Central memory CD8-positive, alpha-beta T cell (primary cell): ENCODE results near the gene AFF3.

Experiments
- ATAC-seq: fragments of 150-1000 bp; cut with Tn5 transposase; replicated peaks from 2 replicates; pipeline ENCODE4 v1.10.0; 2022; ENCODE audit warnings: mild to moderate bottlenecking, moderate FRiP score, moderate number of reproducible peaks; ENCODE audit not compliant: poor library complexity, severe bottlenecking; ENCODE audit errors: extremely low read depth
- DNase-seq, 2 donors: peaks; one replicate each; pipeline ENCODE4 v3.0.0; 2021; ENCODE audit warnings: low spot score in 2 of 2
- H3K27ac Mint-ChIP-seq: one replicate; pipeline ENCODE4 v1.8.0; 2022; ENCODE audit warnings: low read depth, mild to moderate bottlenecking, moderate library complexity, mixed read lengths
- H3K27me3 Mint-ChIP-seq: one replicate; pipeline ENCODE4 v1.8.0; 2022; ENCODE audit warnings: mixed read lengths
- H3K36me3 Mint-ChIP-seq: one replicate; pipeline ENCODE4 v1.8.0; 2022; ENCODE audit warnings: mild to moderate bottlenecking, moderate library complexity, mixed read lengths; ENCODE audit not compliant: insufficient read depth
- H3K4me1 Mint-ChIP-seq: one replicate; pipeline ENCODE4 v1.8.0; 2022; ENCODE audit warnings: mixed read lengths
- H3K4me3 Mint-ChIP-seq: one replicate; pipeline ENCODE4 v1.8.0; 2022; ENCODE audit warnings: mild to moderate bottlenecking, moderate library complexity, mixed read lengths
- H3K9me3 Mint-ChIP-seq: one replicate; pipeline ENCODE4 v1.8.0; 2022; ENCODE audit warnings: mixed read lengths

The AFF3 gene

DNA sequence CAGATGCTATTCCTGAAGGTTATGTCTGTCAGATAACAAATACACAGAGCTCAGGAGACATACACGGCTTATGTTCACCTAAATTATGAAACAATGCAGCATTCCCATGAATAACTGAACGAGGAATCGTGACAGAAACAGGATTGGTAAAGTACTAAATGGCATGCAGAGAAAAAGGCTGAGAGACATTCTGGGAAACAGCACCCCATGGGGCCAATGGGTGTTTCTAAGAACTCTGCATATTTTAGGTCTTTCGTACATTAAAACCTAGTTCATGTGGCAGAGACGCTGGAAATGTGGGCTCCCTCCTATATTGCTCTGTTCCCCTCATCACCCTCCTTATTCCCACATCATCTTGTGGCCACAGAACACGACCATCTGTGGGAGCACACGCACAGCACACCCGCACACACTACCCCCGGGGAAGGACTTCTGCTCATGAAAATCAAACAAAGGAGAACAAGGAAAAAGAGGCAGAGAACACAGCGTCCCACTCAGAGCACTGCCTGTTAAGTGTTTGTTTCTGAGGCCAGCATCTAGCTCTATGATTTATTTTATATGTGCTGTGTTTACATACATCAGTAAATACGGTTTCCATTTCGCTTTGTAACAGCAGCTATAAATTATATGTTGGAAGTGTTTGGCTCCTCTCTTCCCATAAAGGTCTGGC lies 143.6 kb downstream of the AFF3 start:
- Mint-ChIP-seq H3K36me3 (peaks cover 2% of the 10 kb centered on the region), H3K4me3 (no peak overlapping the region), H3K27me3 (no peaks in the 10 kb centered on the region), H3K4me1 (peaks cover 15% of the 10 kb centered on the region), H3K9me3 (no peaks in the 10 kb centered on the region), H3K27ac (no peak overlapping the region)
- no peak for ATAC-seq
- DNase-seq, result no peak

GRCh38 chr2:99989905-99990304 lies 152.5 kb downstream of the AFF3 start:
- no peak overlapping the region for H3K27ac Mint-ChIP-seq
- no peak for ATAC-seq
- H3K36me3 Mint-ChIP-seq, result no peaks in the 10 kb centered on the region
- H3K9me3 Mint-ChIP-seq, result no peaks in the 10 kb centered on the region
- no peaks in the 10 kb centered on the region for H3K4me1 Mint-ChIP-seq
- no peak overlapping the region for H3K4me3 Mint-ChIP-seq
- no peak for DNase-seq
- H3K27me3 Mint-ChIP-seq, result no peaks in the 10 kb centered on the region

- no peaks in the 10 kb centered on the region for H3K9me3 Mint-ChIP-seq
- no peaks in the 10 kb centered on the region for H3K27me3 Mint-ChIP-seq
- no peak overlapping the region for H3K27ac Mint-ChIP-seq
- DNase-seq (no peak), ATAC-seq (no peak)
- H3K36me3 Mint-ChIP-seq, result no peaks in the 10 kb centered on the region
- H3K4me3 Mint-ChIP-seq, result no peak overlapping the region
- no peaks in the 10 kb centered on the region for H3K4me1 Mint-ChIP-seq
Observed at GRCh38 chr2:99988599-99988998, 153.8 kb downstream of the AFF3 start.

DNA sequence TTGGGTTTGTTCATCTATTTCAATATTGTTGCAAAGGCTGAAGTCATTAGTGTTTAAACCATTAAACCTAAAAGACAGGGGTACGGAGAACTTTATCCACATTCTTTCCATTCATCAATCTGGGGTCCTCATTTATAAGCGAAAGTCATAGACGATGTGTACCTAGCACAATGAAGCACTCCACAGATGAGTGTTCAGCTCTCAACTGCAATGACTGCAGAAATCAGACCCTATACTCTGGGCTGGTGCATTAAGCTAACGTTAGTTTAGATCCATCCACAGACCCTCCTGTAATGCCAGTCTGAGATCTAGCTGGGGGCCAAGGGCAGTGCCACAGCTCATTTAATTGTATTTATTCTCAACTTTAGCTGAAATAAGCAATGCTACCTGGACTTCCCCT lies 155.2 kb downstream of the AFF3 start:
- no peak overlapping the region for H3K4me3 Mint-ChIP-seq
- H3K36me3 Mint-ChIP-seq, result no peaks in the 10 kb centered on the region
- H3K9me3 Mint-ChIP-seq, result no peaks in the 10 kb centered on the region
- DNase-seq (no peak), ATAC-seq (no peak)
- no peak overlapping the region for H3K27ac Mint-ChIP-seq
- H3K27me3 Mint-ChIP-seq, result no peaks in the 10 kb centered on the region
- no peaks in the 10 kb centered on the region for H3K4me1 Mint-ChIP-seq

DNA sequence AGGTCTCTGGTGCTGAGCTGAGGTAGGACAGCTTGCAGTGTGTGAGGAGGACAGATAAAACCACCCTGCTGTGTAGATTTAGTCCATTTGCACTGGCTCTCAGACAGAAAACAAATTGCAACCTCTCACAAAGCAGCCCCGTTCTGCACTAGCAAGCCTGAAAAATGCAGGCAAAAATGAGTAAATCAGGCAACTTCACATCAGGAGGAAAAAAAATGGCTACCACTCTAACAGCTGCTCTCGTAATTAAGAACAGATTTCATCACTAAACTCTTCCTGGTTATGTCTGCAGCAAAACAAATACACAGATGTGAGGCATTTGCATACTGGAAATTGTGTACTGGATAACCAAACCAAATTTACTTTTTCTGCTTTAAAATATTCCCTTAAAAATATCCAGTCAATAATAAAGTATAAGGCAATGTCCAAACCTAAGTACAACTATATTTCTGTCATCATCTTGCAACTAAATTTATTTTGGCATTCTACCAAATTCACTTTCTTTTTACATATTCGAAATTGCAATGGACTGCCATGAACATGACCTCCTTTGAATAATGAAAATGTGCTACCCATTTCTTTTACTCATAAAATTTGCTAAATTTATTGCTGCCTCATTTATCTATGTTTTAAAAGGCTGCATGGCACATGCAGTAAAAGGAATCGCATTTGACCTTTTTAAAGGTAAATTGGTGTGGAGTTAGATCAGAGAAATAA lies 157.4 kb downstream of the AFF3 start:
- Mint-ChIP-seq H3K4me3 (no peak overlapping the region), H3K27ac (no peak overlapping the region), H3K4me1 (no peaks in the 10 kb centered on the region), H3K9me3 (no peaks in the 10 kb centered on the region), H3K36me3 (peaks cover under 1% of the 10 kb centered on the region), H3K27me3 (no peaks in the 10 kb centered on the region)
- ATAC-seq (no peak), DNase-seq (no peak)

DNA sequence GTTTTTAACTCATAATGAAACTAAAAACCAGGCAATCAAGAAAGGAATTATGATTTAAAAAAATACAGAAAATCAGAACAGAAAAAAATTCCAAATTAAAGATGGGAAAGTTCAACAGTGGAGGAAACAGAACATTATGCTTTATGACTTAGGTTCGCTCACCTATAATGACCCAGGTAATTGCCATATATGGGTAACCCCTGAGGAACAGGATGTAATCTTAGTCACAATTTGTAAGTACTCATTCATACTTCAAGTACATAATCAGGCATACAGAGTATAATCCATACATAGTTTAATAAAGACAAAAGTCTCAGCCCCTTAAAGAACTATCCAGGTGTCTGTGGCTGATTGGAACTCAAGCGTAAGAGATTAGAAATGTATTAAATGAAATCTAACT lies 159.6 kb downstream of the AFF3 start:
- Mint-ChIP-seq H3K9me3 (no peaks in the 10 kb centered on the region), H3K27ac (no peak overlapping the region), H3K4me1 (no peaks in the 10 kb centered on the region), H3K4me3 (no peak overlapping the region), H3K36me3 (peaks cover 1% of the 10 kb centered on the region), H3K27me3 (no peaks in the 10 kb centered on the region)
- ATAC-seq (no peak), DNase-seq (no peak)

GRCh38 chr2:99981840-99982239 lies 160.6 kb downstream of the AFF3 start:
- H3K4me3 Mint-ChIP-seq, result no peak overlapping the region
- no peak overlapping the region for H3K27ac Mint-ChIP-seq
- no peaks in the 10 kb centered on the region for H3K9me3 Mint-ChIP-seq
- no peaks in the 10 kb centered on the region for H3K27me3 Mint-ChIP-seq
- H3K36me3 Mint-ChIP-seq, result peaks cover 1% of the 10 kb centered on the region
- DNase-seq (no peak), ATAC-seq (no peak)
- no peaks in the 10 kb centered on the region for H3K4me1 Mint-ChIP-seq

GRCh38 chr2:99980176-99980575 lies 162.2 kb downstream of the AFF3 start:
- Mint-ChIP-seq H3K27me3 (no peaks in the 10 kb centered on the region), H3K27ac (no peak overlapping the region), H3K36me3 (peaks cover 1% of the 10 kb centered on the region), H3K4me1 (no peaks in the 10 kb centered on the region), H3K9me3 (no peaks in the 10 kb centered on the region), H3K4me3 (no peak overlapping the region)
- ATAC-seq, result no peak
- DNase-seq, result no peak

DNA sequence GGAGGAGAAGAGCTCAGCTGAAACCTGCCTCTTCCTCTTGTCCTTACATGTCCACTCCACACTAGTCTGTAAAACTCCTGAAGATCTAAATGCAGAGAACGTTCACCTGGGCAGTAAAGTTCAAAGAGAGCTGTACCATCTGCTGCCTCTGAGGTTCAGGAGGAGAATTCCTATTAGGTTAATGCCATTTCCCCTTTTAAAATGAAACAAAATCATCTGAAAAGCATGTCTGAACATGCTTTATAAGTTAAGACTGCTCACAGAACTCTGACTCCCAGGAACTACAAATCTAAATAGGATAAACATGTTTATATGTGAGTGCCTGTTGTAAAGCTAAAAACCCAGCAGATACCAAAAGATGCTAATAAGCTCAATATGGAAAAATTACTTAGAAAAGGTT lies 164.4 kb downstream of the AFF3 start:
- no peak for ATAC-seq
- no peak for DNase-seq
- Mint-ChIP-seq H3K9me3 (no peaks in the 10 kb centered on the region), H3K27me3 (no peaks in the 10 kb centered on the region), H3K4me1 (no peaks in the 10 kb centered on the region), H3K27ac (no peak overlapping the region), H3K4me3 (no peak overlapping the region), H3K36me3 (peaks cover 1% of the 10 kb centered on the region)

- ATAC-seq (no peak), DNase-seq (no peak)
- H3K27ac Mint-ChIP-seq, result no peak overlapping the region
- H3K27me3 Mint-ChIP-seq, result peaks cover 11% of the 10 kb centered on the region
- H3K4me1 Mint-ChIP-seq, result no peaks in the 10 kb centered on the region
- no peaks in the 10 kb centered on the region for H3K9me3 Mint-ChIP-seq
- no peak overlapping the region for H3K4me3 Mint-ChIP-seq
- H3K36me3 Mint-ChIP-seq, result peaks cover 1% of the 10 kb centered on the region
Observed at GRCh38 chr2:99975386-99975785, 167.0 kb downstream of the AFF3 start.

- Mint-ChIP-seq H3K36me3 (no peaks in the 10 kb centered on the region), H3K4me1 (no peaks in the 10 kb centered on the region), H3K9me3 (no peaks in the 10 kb centered on the region), H3K27ac (no peak overlapping the region), H3K4me3 (no peak overlapping the region), H3K27me3 (peaks cover 11% of the 10 kb centered on the region)
- DNase-seq (no peak), ATAC-seq (no peak)
Observed at GRCh38 chr2:99974682-99975375, 167.6 kb downstream of the AFF3 start.

GRCh38 chr2:99974275-99974674 lies 168.1 kb downstream of the AFF3 start:
- no peaks in the 10 kb centered on the region for H3K4me1 Mint-ChIP-seq
- H3K9me3 Mint-ChIP-seq, result no peaks in the 10 kb centered on the region
- H3K27ac Mint-ChIP-seq, result no peak overlapping the region
- H3K36me3 Mint-ChIP-seq, result no peaks in the 10 kb centered on the region
- peaks cover 11% of the 10 kb centered on the region for H3K27me3 Mint-ChIP-seq
- no peak overlapping the region for H3K4me3 Mint-ChIP-seq
- ATAC-seq, result no peak
- DNase-seq, result no peak

- Mint-ChIP-seq H3K4me3 (no peak overlapping the region), H3K9me3 (no peaks in the 10 kb centered on the region), H3K4me1 (no peaks in the 10 kb centered on the region), H3K36me3 (no peaks in the 10 kb centered on the region), H3K27ac (no peak overlapping the region), H3K27me3 (peaks cover 11% of the 10 kb centered on the region)
- DNase-seq (no peak), ATAC-seq (no peak)
Observed at GRCh38 chr2:99971326-99971900, 171.0 kb downstream of the AFF3 start.
